PC-3 (cell line): Measurements from ENCODE around the gene PCMT1. TPM values are rescaled to one million over a fixed set of nuclear protein-coding genes. Genes with fewer than 3 reads are reported as not detected.

Experiments used
- ATAC-seq: fragments of 200-7000 bp; cut with Tn5 transposase; 2 replicates; pipeline ENCODE4 v1.9.1; 2020; ENCODE audit warnings: mild to moderate bottlenecking, moderate library complexity
- BruUV-seq: library from RNA; stranded (reverse); fragments of 400-500 nt; replicated peaks from 2 replicates; lab custom pipeline; 2021; lab: Mats Ljungman, UMichigan
- CTCF ChIA-PET: fragments of 300-600 bp; sonication (Branson Sonifier 250); formaldehyde crosslinking; loops from one replicate; lab custom pipeline; 2022; ENCODE audit warnings: antibody characterized with exemption; lab: Charles Lee
- POLR2A ChIA-PET: fragments of 300-600 bp; sonication (Branson Sonifier 250); formaldehyde crosslinking; loops from one replicate; lab custom pipeline; 2022; ENCODE audit warnings: antibody characterized with exemption; ENCODE audit not compliant: unreplicated experiment; lab: Charles Lee
- DNase-seq: peaks from one replicate; pipeline ENCODE4 v3.0.0-alpha.2; 2015
- H2AFZ ChIP-seq: fragments of 300-600 bp; sonication (generic); 2 replicates; pipeline ENCODE4 v1.6.0; 2016; ENCODE audit warnings: antibody characterized with exemption, low read length
- H3F3A ChIP-seq: fragments of 300-600 bp; sonication (generic); one replicate; pipeline ENCODE4 v1.6.0; 2017; ENCODE audit warnings: antibody characterized with exemption, low read length, control low read depth, mild to moderate bottlenecking; ENCODE audit not compliant: unreplicated experiment
- H3K27ac ChIP-seq: fragments of 300-600 bp; sonication (generic); 2 replicates; pipeline ENCODE4 v1.5.1; 2016; ENCODE audit warnings: mild to moderate bottlenecking, low read length
- H3K27me3 ChIP-seq: fragments of 300-600 bp; sonication (generic); 2 replicates; pipeline ENCODE4 v1.6.1; 2016; ENCODE audit warnings: low read length, mixed read lengths
- H3K36me3 ChIP-seq: fragments of 300-600 bp; sonication (generic); 2 replicates; pipeline ENCODE4 v1.6.1; 2016; ENCODE audit warnings: low read depth, mixed run types, low read length, mixed read lengths
- H3K4me1 ChIP-seq: fragments of 300-600 bp; sonication (generic); 2 replicates; pipeline ENCODE4 v1.5.1; 2016; ENCODE audit warnings: low read length; ENCODE audit not compliant: insufficient read depth
- H3K4me2 ChIP-seq: fragments of 300-600 bp; sonication (generic); 2 replicates; pipeline ENCODE4 v1.6.0; 2016; ENCODE audit warnings: low read length
- H3K4me3 ChIP-seq: fragments of 300-600 bp; sonication (generic); 2 replicates; pipeline ENCODE4 v1.5.1; 2016; ENCODE audit warnings: mild to moderate bottlenecking, low read length, mixed read lengths
- H3K79me2 ChIP-seq: fragments of 300-600 bp; sonication (generic); 2 replicates; pipeline ENCODE4 v1.6.1; 2017; ENCODE audit warnings: low read length, mixed read lengths
- H3K9ac ChIP-seq: fragments of 300-600 bp; sonication (generic); 2 replicates; pipeline ENCODE4 v1.6.0; 2016; ENCODE audit warnings: mild to moderate bottlenecking, low read length
- H3K9me2 ChIP-seq: fragments of 300-600 bp; sonication (generic); replicated peaks from 2 replicates; pipeline ENCODE4 v1.6.1; 2016; ENCODE audit warnings: mixed run types, low read length, mixed read lengths
- H3K9me3 ChIP-seq: fragments of 300-600 bp; sonication (generic); 2 replicates; pipeline ENCODE4 v1.6.1; 2016; ENCODE audit warnings: low read length, mixed read lengths
- H4K20me1 ChIP-seq: fragments of 300-600 bp; sonication (generic); 2 replicates; pipeline ENCODE4 v1.6.1; 2016; ENCODE audit warnings: low read length, mixed read lengths
- EZH2 ChIP-seq: fragments of 300-600 bp; sonication (generic); IDR thresholded peaks from one replicate; pipeline ENCODE4 v1.6.1; 2017; ENCODE audit warnings: antibody characterized with exemption, mild to moderate bottlenecking, low read length; ENCODE audit not compliant: unreplicated experiment
- EZH2phosphoT487 ChIP-seq: fragments of 300-600 bp; sonication (generic); IDR thresholded peaks from 2 replicates; pipeline ENCODE4 v1.6.1; 2018; ENCODE audit warnings: mild to moderate bottlenecking, antibody characterized with exemption, low read length, borderline replicate concordance
- intact Hi-C: fragments of 100-400 bp; cut with micrococcal nuclease; formaldehyde crosslinking; loops from 2 replicates; pipeline ENCODE4 v1.9.0; 2023
- total RNA-seq: library from RNA; depleted of rRNA; stranded (reverse); fragments of >200 nt; gene quantifications from 2 replicates; pipeline ENCODE4 v1.2.3, GENCODE V29; 2014
- TF ChIP-seq, protein P1 (sequence below): fragments of 300-600 bp; sonication (generic); conservative IDR thresholded peaks from 2 replicates; pipeline ENCODE4 v1.5.1; 2017; ENCODE audit warnings: antibody characterized with exemption, low read depth, mild to moderate bottlenecking, low read length

The PCMT1 gene
- total RNA-seq, 1 experiment from 2014 or later, result 122 TPM

DNA sequence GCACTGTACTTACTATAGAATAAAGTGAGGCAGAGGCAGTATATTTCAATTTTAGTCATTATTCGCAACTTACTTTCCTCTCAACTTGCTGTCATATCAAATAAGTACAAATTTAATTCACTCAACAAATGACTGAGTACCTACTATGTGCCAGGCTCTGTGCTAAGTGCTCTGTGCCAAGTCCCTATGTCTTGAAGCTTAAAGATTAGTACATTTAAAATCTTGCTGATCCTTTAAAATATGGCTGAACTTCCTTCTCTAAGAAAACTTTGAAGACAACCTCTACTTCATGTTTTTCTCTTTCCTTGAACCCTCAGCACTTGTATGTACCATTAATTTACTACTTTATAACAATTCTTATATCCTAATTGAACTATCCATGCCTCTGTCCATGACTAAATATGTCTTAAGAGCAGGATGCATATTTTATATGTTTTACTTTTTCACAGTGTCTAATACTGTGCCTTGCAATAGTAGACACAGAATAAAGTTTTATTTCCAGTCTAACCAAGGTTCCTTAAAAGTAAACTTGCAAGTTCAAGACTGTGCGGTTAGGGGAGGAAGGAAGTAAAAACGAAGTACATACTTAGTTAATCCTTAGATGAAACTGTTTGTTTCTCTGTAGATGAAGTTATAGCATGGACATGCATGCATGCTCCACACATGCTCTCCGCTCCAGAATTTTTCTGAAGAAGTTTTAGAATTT is 21.6 kb upstream of the PCMT1 start:
- Histone ChIP-seq H3K4me2 (no peak overlapping the region), H3K9me3 (no peaks in the 10 kb centered on the region), H3K9me2 (no peaks in the 10 kb centered on the region), H3K27ac (no peak overlapping the region), H2AFZ (no peak overlapping the region), H3K27me3 (no peaks in the 10 kb centered on the region), H3K79me2 (no peaks in the 10 kb centered on the region), H3F3A (no peaks in the 10 kb centered on the region), H3K4me3 (no peak overlapping the region), H3K9ac (no peak overlapping the region), H3K36me3 (peaks cover 20% of the 10 kb centered on the region; the same call in 1 of the 2 replicates), H3K4me1 (no peaks in the 10 kb centered on the region), H4K20me1 (no peaks in the 10 kb centered on the region)
- BruUV-seq, result no TSS peak
- POLR2A ChIA-PET, result no interaction called here
- DNase-seq (no peak), ATAC-seq (no peak)
- CTCF ChIA-PET, result no interaction called here
- TF ChIP-seq, protein P1, sequence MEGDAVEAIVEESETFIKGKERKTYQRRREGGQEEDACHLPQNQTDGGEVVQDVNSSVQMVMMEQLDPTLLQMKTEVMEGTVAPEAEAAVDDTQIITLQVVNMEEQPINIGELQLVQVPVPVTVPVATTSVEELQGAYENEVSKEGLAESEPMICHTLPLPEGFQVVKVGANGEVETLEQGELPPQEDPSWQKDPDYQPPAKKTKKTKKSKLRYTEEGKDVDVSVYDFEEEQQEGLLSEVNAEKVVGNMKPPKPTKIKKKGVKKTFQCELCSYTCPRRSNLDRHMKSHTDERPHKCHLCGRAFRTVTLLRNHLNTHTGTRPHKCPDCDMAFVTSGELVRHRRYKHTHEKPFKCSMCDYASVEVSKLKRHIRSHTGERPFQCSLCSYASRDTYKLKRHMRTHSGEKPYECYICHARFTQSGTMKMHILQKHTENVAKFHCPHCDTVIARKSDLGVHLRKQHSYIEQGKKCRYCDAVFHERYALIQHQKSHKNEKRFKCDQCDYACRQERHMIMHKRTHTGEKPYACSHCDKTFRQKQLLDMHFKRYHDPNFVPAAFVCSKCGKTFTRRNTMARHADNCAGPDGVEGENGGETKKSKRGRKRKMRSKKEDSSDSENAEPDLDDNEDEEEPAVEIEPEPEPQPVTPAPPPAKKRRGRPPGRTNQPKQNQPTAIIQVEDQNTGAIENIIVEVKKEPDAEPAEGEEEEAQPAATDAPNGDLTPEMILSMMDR, result no peak
- TF ChIP-seq EZH2phosphoT487 (no peak), EZH2 (no peak)
- intact Hi-C loops, result loop anchor here (10.0 kb wide), 2 partner anchors 97 to 287 kb away; no protein-coding TSS in a partner anchor

- Histone ChIP-seq H3K9me3 (no peaks in the 10 kb centered on the region), H4K20me1 (no peaks in the 10 kb centered on the region), H3K27ac (no peak overlapping the region), H3K4me2 (no peak overlapping the region), H3K27me3 (no peaks in the 10 kb centered on the region), H3K9me2 (no peaks in the 10 kb centered on the region), H3F3A (no peaks in the 10 kb centered on the region), H2AFZ (no peak overlapping the region), H3K9ac (no peak overlapping the region), H3K4me1 (no peaks in the 10 kb centered on the region), H3K79me2 (no peaks in the 10 kb centered on the region), H3K4me3 (no peak overlapping the region), H3K36me3 (peaks cover 17% of the 10 kb centered on the region; the same call in 1 of the 2 replicates)
- ChIA-PET CTCF (no interaction called here), POLR2A (no interaction called here)
- no TSS peak for BruUV-seq
- DNase-seq, result no peak
- TF ChIP-seq, protein P1, result no peak
- no peak for TF ChIP-seq EZH2
- no peak for TF ChIP-seq EZH2phosphoT487
- intact Hi-C loops, result loop anchor here (10.0 kb wide), 2 partner anchors 96 to 286 kb away; no protein-coding TSS in a partner anchor
- ATAC-seq, result no peak
Measured at GRCh38 chr6:149728499-149729234, 20.9 kb upstream of the PCMT1 start.
